HUES64 (cell line): ENCODE data around the gene RINL.
"Not testable (repeated sequence)": the region's sequence is repeated elsewhere in the genome, so short reads cannot be mapped to it uniquely, and the experiment has no call there.

ENCODE experiments used
- H3K27ac ChIP-seq: 2 replicates; pipeline ENCODE4 v1.7.0; 2013; ENCODE audit warnings: low read depth, low read length, inconsistent platforms
- H3K27me3 ChIP-seq: 2 replicates; pipeline ENCODE4 v1.6.1; 2013; ENCODE audit warnings: mild to moderate bottlenecking, low read length; ENCODE audit not compliant: insufficient read depth
- H3K36me3 ChIP-seq: 2 replicates; pipeline ENCODE4 v1.6.1; 2013; ENCODE audit warnings: mild to moderate bottlenecking, low read length; ENCODE audit not compliant: insufficient read depth
- H3K4me1 ChIP-seq: 2 replicates; pipeline ENCODE4 v1.6.1; 2013; ENCODE audit warnings: mild to moderate bottlenecking, low read length, moderate library complexity; ENCODE audit not compliant: insufficient read depth
- H3K4me3 ChIP-seq: 2 replicates; pipeline ENCODE4 v1.5.1; 2013; ENCODE audit warnings: mild to moderate bottlenecking, low read length, moderate library complexity
- H3K9ac ChIP-seq: 2 replicates; pipeline ENCODE4 v1.6.1; 2013; ENCODE audit warnings: mild to moderate bottlenecking, low read depth, low read length
- H3K9me3 ChIP-seq: 2 replicates; pipeline ENCODE4 v1.6.1; 2013; ENCODE audit warnings: low read depth, low read length; ENCODE audit not compliant: insufficient read depth
- WGBS: fragments of 150-250, 120-280 bp; methylation state at CpG from one replicate; pipeline ENCODE4 v1.1.7; 2013; ENCODE audit warnings: missing lambda C conversion rate; 5-methylcytosine and 5-hydroxymethylcytosine counted together

Gene RINL

DNA sequence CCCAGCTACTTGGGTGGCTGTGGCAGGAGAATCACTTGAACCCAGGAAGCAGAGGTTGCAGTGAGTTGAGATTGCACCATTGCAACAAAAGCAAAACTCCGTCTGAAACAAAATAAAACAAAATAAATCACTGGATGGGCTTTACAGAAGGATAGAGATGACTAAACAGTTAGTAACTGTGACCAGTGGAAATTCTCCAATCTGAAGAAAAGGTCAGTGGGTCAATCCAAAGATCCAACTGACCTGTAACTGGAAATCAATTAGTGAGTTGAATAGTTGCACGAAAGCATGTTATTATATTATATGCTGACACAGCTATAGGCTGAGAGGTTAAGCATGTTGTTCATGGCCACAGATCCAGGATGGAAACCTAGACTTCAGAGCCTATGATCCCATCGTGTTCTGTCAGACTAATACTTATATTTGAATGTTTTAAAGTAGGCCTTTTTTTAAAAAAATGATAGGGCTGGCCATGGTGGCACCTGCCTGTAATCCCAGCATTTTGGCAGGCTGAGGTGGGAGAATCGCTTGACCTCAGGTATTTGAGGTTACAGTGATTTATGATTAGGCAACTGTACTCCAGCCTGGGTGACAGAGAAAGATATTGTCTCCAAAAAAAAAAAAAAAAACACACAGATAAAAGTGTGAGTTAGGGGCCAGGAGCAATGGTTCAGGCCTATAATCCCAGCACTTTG lies 47.9 kb downstream of the RINL start:
- Histone ChIP-seq H3K9me3 (no peaks in the 10 kb centered on the region), H3K27me3 (no peaks in the 10 kb centered on the region), H3K4me1 (peaks cover 13% of the 10 kb centered on the region), H3K9ac (no peak overlapping the region), H3K4me3 (no peak overlapping the region), H3K27ac (no peak overlapping the region), H3K36me3 (peaks cover 19% of the 10 kb centered on the region)
- 97% methylated on average over 3 of the region's 4 CpGs for WGBS

DNA sequence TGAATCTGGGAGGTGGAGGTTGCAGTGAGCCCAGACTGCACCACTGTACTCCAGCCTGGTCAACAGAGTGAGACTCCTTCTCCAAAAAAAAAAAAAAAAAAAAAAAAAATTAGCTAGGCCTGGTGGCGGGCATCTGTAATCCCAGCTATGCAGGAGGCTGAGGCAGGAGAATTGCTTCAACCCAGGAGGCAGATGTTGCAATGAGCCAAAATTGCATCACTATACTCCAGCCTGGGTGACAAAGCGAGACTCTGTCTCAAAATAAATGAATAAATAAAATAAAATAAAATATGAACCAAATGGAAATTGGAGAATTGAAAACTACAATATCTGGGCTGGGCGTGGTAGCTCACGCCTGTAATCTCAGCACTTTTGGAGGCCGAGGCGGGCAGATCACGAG lies 48.9 kb downstream of the RINL start:
- not testable (repeated sequence) for H3K27me3 ChIP-seq, H3K9ac ChIP-seq, H3K4me3 ChIP-seq, H3K9me3 ChIP-seq, H3K27ac ChIP-seq
- H3K36me3 ChIP-seq = peaks cover 19% of the 10 kb centered on the region
- H3K4me1 ChIP-seq = peaks cover 20% of the 10 kb centered on the region
- 96% methylated on average over 6 of the region's 7 CpGs for WGBS

DNA sequence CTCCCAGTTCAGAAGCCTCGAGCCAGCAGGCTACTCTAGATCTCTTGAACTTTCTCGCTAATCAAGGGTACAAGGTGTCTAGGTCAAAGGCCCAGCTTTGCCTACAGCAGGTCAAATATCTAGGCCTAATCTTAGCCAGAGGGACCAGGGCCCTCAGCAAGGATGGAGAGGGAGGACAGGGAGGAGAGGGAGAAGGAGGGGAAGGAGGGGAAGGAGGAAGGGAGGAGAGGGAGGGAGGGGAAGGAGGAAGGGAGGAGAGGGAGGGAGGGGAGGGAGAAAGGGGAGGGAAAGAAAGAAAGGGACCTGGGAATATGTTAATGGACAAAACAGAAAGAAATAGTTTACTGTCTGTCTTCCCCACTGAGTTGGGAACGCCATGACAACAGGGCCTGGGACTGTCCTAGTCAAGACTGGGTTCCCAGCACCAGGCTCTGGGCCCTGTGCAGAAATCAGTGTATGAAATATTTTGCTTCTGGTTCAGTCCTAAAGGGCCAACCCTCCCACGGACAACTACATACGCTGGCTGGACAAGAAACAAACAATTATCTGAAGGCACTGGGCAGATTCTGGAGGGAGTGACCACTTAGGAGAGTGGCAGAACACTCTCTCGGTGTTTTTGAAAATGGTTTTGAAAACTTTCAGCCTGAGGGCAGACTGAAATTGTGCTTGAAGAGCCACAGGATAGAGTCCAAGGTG lies 51.1 kb downstream of the RINL start:
- no peaks in the 10 kb centered on the region for H3K9me3 ChIP-seq
- peaks cover 22% of the 10 kb centered on the region for H3K36me3 ChIP-seq
- WGBS = 73% methylated on average over 6 of the region's 6 CpGs

DNA sequence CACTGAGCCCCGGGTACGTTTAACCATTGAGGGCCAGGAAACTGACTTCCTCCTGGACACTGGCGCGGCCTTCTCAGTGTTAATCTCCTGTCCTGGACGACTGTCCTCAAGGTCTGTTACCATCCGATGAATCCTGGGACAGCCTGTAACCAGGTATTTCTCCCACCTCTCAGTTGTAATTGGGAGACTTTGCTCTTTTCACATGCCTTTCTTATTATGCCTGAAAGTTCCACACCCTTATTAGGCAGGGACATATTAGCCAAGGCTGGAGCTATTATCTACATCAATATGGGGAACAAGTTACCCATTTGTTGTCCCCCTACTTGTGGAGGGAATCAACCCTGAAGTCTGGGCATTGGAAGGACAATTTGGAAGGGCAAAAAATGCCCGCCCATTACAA lies 52.1 kb downstream of the RINL start:
- peaks cover 14% of the 10 kb centered on the region for H3K4me1 ChIP-seq
- 95% methylated on average over 7 of the region's 7 CpGs for WGBS
- H3K9me3 ChIP-seq, H3K9ac ChIP-seq, H3K27ac ChIP-seq, H3K27me3 ChIP-seq, H3K4me3 ChIP-seq: not testable (repeated sequence)
- peaks cover 25% of the 10 kb centered on the region for H3K36me3 ChIP-seq

More for the DNA sequence above, 51.1 kb downstream of the RINL start:
- Histone ChIP-seq H3K9ac (no peak overlapping the region), H3K4me1 (peaks cover 16% of the 10 kb centered on the region), H3K4me3 (no peak overlapping the region), H3K27me3 (no peaks in the 10 kb centered on the region), H3K27ac (no peak overlapping the region)

DNA sequence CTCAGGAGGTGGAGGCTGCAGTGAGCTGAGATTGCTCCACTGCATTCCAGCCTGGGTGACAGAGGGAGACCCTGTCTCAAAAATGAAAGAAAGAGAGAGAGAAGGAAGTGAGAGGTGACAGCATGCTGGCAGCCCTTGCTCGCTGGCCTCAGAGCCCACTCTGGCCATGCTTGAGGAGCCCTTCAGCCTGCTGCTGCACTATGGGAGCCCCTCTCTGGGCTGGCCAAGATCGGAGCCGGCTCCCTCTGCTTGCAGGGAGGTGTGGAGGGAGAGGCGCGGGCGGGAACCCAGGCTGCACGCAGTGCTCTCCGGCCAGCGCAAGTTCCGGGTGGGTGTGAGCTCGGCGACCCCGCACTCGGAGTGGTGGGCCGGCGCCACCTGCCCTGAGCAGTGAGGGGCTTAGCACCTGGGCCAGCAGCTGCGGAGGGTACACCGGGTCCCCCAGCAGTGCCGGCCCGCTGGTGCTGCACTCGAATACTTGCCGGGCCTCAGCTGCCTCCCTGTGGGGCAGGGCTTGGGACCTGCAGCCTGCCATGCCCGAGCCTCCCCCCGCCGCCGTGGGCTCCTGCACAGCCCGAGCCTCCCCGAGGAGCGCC lies 56.7 kb downstream of the RINL start:
- not testable (repeated sequence) for H3K9ac ChIP-seq, H3K4me3 ChIP-seq, H3K27me3 ChIP-seq, H3K27ac ChIP-seq, H3K9me3 ChIP-seq
- 95% methylated on average over 29 of the region's 29 CpGs for WGBS
- Histone ChIP-seq H3K4me1 (peaks cover 12% of the 10 kb centered on the region), H3K36me3 (peaks cover 16% of the 10 kb centered on the region)

DNA sequence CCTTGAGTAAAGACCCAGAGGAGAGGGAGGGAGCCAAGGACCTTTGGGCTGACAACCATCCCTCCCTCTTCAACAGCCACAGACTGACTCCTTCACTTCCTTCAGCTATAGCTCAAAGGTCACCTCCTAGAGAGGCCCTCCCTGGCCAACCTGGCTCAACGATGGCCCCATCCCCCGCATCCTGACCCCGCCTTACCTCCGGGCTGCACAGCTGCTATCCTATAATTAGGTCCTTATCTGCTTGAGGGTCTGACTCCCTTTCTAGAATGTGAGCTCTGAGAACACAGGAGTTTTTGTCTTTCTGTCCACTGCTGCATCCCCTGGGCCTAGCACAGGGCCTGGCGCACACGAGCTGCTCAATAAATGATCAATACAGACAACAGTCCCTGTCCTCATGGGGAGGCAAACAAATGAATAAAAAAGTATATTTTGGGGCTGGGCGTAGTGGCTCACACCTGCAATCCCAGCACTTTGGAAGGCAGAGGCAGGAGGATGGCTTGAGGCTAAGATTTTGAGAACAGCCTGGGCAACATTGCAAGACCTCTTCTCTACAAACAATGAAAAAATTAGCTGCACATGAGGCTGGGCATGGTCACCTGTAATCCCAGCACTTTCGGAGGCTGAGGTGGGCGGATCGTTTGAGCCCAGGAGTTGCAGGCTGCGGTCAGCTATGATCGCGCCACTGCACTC lies 58.7 kb downstream of the RINL start:
- WGBS = 91% methylated on average over 13 of the region's 13 CpGs
- H3K27ac ChIP-seq = no peak overlapping the region
- H3K4me1 ChIP-seq = no peaks in the 10 kb centered on the region; the same call in none of the 2 replicates
- H3K36me3 ChIP-seq = peaks cover 29% of the 10 kb centered on the region
- H3K4me3 ChIP-seq = no peak overlapping the region
- no peaks in the 10 kb centered on the region for H3K27me3 ChIP-seq
- no peaks in the 10 kb centered on the region for H3K9me3 ChIP-seq
- H3K9ac ChIP-seq = no peak overlapping the region
